Stimulated activated naive B cell treated with anti-CD40 and anti-IgM and Interleukin-4, amounts not matched to agents 10 μg/mL and 1 μg/mL and 100 μg/mL, for 72 hours (primary cell): Measurements from ENCODE around the gene PSKH1.

Experiments
- ATAC-seq, 2 donors: fragments of 150-1000 bp; cut with Tn5 transposase; replicated peaks; 2 replicates each; pipeline ENCODE4 v1.10.0; 2021; ENCODE audit warnings: moderate library complexity in 1 of 2
- DNase-seq: peaks from one replicate; pipeline ENCODE4 v3.0.0; 2021
- H3K27ac Mint-ChIP-seq: one replicate; pipeline ENCODE4 v1.8.0; 2022; ENCODE audit warnings: mild to moderate bottlenecking, mixed read lengths
- H3K27me3 Mint-ChIP-seq, 2 donors: one replicate each; pipeline ENCODE4 v1.8.0; 2022; ENCODE audit warnings: mixed read lengths in 2 of 2
- H3K36me3 Mint-ChIP-seq, 2 donors: one replicate each; pipeline ENCODE4 v1.8.0; 2022; ENCODE audit warnings: mixed read lengths in 2 of 2, mild to moderate bottlenecking in 1 of 2
- H3K4me1 Mint-ChIP-seq, 2 donors: one replicate each; pipeline ENCODE4 v1.8.0; 2022; ENCODE audit warnings: mixed read lengths in 2 of 2, mild to moderate bottlenecking in 1 of 2
- H3K4me3 Mint-ChIP-seq, 2 donors: one replicate each; pipeline ENCODE4 v1.8.0; 2022; ENCODE audit warnings: mild to moderate bottlenecking in 2 of 2, mixed read lengths in 2 of 2, moderate library complexity in 1 of 2
- H3K9me3 Mint-ChIP-seq, 2 donors: one replicate each; pipeline ENCODE4 v1.8.0; 2022; ENCODE audit warnings: mixed read lengths in 2 of 2, mild to moderate bottlenecking in 1 of 2

The PSKH1 gene

DNA sequence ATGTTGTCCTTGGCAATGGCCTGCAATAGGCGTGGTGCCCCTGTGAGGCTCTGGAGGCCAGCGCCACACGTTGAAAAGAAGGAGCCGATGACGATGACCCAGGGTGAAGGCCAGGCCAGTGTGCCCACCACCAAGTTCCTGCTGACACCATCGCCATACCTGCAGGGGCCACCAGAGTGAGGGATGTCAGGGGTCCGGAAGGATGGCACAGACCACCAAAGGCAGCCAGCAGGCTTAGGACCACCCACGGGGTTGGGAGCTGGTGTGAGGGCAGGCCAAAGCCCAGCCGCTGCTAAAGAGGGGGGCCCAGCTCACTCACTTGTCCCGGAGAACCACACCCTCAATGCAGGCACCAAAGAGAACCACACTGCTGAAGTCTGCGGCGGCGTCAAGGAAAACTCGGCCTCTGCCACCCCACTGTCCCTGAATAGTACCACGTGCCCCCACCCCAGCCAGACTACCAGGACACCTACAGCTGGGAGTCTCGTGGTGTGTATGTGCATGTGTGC is 57.3 kb downstream of the PSKH1 start:
- no peaks in the 10 kb centered on the region for H3K9me3 Mint-ChIP-seq
- H3K4me3 Mint-ChIP-seq, result no peak overlapping the region
- H3K36me3 Mint-ChIP-seq, result peaks cover 41 to 55% of the 10 kb centered on the region in 2 donors
- ATAC-seq, result no peak
- DNase-seq, result no peak
- H3K27ac Mint-ChIP-seq, result peak overlapping the region; percentile 76
- no peaks in the 10 kb centered on the region for H3K27me3 Mint-ChIP-seq
- no peaks in the 10 kb centered on the region for H3K4me1 Mint-ChIP-seq

DNA sequence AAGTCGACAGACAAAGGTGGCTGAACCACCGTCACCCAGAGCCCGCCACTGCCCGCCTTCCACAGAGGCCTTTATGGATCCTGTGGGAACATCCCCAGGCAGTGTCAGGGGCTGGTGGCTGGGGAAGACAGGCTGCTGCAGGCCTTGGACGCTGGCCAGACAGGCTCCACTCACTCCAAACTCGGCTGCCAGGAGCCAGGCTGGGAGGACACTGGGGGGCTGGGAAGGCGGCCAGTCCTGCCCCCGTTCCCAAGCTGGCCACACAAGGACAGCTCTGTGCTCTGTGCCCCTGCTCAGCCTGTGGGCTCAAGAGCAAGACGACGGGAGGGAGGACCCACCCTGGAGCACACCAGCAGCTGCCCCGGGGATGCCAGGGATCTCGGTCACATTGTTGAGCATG is 58.4 kb downstream of the PSKH1 start:
- no peaks in the 10 kb centered on the region for H3K9me3 Mint-ChIP-seq
- no peak overlapping the region for H3K4me3 Mint-ChIP-seq
- H3K27me3 Mint-ChIP-seq, result no peaks in the 10 kb centered on the region
- DNase-seq (no peak), ATAC-seq (no peak)
- H3K4me1 Mint-ChIP-seq, result no peaks in the 10 kb centered on the region
- peaks cover 35 to 46% of the 10 kb centered on the region in 2 donors for H3K36me3 Mint-ChIP-seq
- H3K27ac Mint-ChIP-seq, result peak overlapping the region; percentile 59

DNA sequence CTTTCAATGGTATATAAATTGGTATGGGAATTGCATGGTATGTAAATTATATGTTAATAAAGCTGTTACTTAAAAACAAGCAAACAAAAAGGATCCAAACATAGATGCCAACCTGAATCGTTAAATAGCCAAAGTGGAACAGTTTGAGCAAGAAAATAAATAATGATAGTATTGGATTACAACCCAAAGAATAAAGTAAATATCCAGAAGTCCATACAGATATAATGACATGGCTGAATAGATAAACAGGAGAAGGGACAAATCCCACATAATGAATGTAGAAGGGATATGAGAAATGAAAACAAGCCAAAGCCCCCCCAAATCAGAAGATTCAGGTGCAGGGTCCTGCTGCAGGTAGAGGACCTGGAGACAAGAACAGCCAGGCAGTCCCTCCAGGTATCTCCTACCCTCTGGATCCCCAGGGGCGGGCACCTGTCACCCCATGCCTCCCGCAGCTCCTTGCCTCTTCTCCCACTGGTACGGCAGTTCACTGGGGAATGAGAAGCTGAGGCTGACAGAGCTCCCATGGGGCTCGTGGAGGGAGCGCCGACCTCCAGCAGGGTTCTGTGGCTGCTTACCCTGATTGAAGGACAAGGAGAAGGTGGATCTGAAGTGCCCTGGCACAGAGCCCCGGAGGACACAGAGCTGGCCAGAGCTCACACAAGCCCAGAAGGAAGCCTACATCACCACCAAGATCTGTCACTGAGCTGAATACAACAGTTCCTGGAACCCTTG is 60.8 kb downstream of the PSKH1 start:
- Mint-ChIP-seq H3K27ac (peak overlapping the region; percentile 65), H3K4me3 (no peak overlapping the region), H3K9me3 (no peaks in the 10 kb centered on the region), H3K27me3 (no peaks in the 10 kb centered on the region), H3K4me1 (no peaks in the 10 kb centered on the region), H3K36me3 (peaks cover 40 to 45% of the 10 kb centered on the region in 2 donors)
- ATAC-seq, result no peak
- DNase-seq, result no peak

DNA sequence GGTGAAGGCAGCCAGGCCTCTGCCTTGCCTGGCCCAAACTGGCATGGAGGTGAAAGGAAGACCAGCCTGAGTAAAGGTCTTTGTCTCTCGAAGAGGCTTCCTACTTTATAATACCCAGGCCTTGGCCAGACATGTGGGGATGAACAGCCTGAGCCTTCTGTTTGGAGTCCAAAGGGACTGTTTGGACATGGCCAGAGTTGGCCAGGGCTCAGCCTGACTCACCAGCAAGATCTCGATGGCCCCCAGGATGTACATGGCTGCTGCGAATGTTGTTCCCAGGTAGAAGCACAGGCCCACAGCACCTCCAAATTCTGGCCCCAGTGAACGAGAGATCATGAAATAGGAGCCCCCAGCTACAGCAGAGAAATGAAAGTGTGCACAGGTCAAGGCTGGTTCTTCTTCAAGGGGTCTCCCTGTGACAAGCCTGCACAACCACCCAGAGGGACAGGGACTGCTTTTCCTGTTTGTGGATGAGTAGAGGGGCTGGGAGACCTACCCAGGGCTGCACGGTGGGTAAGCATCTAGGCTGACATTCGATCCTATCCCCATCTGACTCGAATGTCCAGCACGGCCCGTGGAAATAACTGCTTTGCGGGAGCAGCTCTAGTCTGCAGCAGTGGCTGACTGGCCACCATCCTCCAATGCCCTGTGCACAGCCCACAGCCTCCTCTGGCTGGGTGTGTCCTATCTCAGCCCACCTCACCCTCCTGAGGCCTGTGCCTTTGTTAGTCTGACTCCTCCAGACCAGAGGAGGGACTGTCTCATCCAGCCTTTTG is 61.6 kb downstream of the PSKH1 start:
- Mint-ChIP-seq H3K9me3 (no peaks in the 10 kb centered on the region), H3K36me3 (peaks cover 42 to 45% of the 10 kb centered on the region in 2 donors), H3K4me3 (no peak overlapping the region), H3K27ac (no peak overlapping the region), H3K27me3 (no peaks in the 10 kb centered on the region), H3K4me1 (peaks cover 0 to under 1% of the 10 kb centered on the region in 2 donors)
- DNase-seq (no peak), ATAC-seq (no peak)

DNA sequence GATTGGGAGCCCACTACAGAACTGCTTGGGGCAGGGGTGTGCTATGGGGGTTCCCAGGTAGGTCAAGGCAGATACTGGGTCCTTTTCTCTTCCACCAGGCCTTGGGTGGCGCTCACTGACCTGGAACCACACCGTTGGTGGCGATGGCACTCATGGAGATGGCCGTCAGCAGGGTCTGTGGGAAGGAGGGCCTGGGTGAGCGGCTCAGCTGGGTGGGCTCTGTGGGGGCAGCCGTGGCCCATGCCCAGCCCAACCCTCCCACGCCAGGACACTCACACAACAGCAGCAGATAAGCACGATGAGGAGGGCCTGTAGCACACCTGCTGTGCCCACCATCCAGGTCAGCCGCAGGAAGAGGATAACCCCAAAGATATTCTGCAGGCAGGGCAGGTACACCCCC is 64.6 kb downstream of the PSKH1 start:
- no peak overlapping the region for H3K4me3 Mint-ChIP-seq
- no peaks in the 10 kb centered on the region for H3K9me3 Mint-ChIP-seq
- H3K27ac Mint-ChIP-seq, result no peak overlapping the region
- ATAC-seq (no peak), DNase-seq (no peak)
- peaks cover 0 to 7% of the 10 kb centered on the region in 2 donors for H3K4me1 Mint-ChIP-seq
- H3K36me3 Mint-ChIP-seq, result peaks cover 46 to 60% of the 10 kb centered on the region in 2 donors
- no peaks in the 10 kb centered on the region for H3K27me3 Mint-ChIP-seq

DNA sequence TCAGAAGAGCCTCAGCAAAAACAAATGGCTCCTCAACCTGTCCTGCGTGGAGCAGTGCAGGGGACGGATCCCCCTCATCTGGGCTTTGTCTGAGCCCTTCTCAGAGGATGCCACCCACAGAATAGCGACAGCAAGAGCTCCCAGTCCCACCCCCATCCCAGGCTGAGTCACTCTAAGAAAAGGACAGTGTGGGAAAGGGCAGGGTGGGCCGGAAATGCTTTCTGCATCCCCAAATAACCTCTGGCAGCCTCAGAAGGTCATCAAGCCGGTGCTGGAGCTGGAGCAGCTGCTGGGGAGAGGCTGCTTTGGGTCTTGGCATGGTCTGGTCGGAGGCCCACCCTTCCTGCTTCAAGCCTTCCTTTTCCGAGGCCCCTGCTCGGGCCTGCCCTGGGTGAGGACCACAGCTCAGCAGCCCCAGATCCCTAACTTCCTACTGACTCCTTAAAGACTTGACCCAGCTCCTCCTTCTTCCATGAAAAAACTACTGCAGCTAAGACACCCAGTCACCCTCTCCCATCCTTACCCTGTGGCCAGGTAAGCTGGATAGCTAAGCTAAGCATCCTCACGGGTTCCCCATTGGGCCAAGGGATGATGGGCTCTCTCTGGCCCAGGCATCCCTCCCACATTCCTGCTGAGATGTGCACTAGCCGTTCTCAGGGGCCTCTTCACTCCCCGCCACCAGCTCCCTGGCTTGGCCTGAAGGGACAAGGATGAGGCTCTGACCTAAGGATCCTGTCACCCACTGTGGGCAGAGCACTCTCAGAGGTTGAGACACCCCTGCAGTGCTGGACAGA is 66.7 kb downstream of the PSKH1 start:
- no peak overlapping the region for H3K4me3 Mint-ChIP-seq
- H3K36me3 Mint-ChIP-seq, result peaks cover 42 to 56% of the 10 kb centered on the region in 2 donors
- ATAC-seq, result no peak
- no peak overlapping the region for H3K27ac Mint-ChIP-seq
- H3K27me3 Mint-ChIP-seq, result no peaks in the 10 kb centered on the region
- no peak for DNase-seq
- H3K9me3 Mint-ChIP-seq, result no peaks in the 10 kb centered on the region
- H3K4me1 Mint-ChIP-seq, result peaks cover 2 to 13% of the 10 kb centered on the region in 2 donors

DNA sequence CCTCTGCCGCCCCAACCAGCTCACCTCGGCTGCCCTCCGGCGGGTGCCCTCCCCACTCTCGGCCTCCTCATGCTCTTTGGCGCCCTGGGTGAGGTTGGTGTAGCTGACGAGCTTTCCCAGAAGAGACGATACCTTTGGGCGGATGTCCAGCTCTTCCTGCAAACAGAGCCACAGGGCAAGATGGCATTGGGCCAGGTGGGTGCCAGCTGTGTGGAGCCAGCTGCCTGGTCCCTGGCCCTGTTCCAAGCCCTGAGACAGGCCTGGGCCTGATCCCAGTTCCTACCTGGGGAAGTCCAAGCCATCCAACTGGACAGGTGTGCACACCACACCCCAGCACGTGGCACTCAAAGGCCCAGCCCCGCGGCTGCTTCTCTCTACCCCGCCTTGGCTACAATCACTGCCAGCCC is 68.5 kb downstream of the PSKH1 start:
- no peaks in the 10 kb centered on the region for H3K9me3 Mint-ChIP-seq
- peaks cover 17 to 29% of the 10 kb centered on the region in 2 donors for H3K4me1 Mint-ChIP-seq
- DNase-seq (no peak), ATAC-seq (no peak)
- no peak overlapping the region for H3K27ac Mint-ChIP-seq
- H3K27me3 Mint-ChIP-seq, result no peaks in the 10 kb centered on the region
- H3K36me3 Mint-ChIP-seq, result peaks cover 44 to 57% of the 10 kb centered on the region in 2 donors
- no peak overlapping the region for H3K4me3 Mint-ChIP-seq

DNA sequence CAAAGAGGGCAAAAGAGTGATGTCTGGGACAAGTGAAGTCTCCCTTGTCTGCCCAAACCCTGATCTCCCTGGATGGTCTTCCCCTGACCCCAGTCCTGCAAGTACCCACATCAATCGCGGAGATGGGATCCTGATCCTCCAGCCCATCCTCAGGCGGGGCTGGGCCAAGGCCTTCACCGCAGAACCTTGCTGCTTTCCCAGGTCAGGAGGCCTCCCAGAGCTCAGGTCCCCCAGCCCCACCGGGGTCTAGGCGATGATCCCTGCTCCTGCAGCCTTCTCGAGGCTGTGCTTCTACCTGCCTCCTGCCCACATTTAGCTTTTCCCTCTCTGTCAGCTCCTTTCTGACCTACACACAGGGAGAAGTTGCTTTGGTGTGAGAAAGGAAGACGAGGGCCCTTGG is 69.1 kb downstream of the PSKH1 start:
- peaks cover 22 to 34% of the 10 kb centered on the region in 2 donors for H3K4me1 Mint-ChIP-seq
- DNase-seq, result no peak
- H3K9me3 Mint-ChIP-seq, result no peaks in the 10 kb centered on the region
- H3K27ac Mint-ChIP-seq, result no peak overlapping the region
- ATAC-seq, result no peak
- H3K27me3 Mint-ChIP-seq, result no peaks in the 10 kb centered on the region
- no peak overlapping the region for H3K4me3 Mint-ChIP-seq
- peaks cover 44 to 58% of the 10 kb centered on the region in 2 donors for H3K36me3 Mint-ChIP-seq

DNA sequence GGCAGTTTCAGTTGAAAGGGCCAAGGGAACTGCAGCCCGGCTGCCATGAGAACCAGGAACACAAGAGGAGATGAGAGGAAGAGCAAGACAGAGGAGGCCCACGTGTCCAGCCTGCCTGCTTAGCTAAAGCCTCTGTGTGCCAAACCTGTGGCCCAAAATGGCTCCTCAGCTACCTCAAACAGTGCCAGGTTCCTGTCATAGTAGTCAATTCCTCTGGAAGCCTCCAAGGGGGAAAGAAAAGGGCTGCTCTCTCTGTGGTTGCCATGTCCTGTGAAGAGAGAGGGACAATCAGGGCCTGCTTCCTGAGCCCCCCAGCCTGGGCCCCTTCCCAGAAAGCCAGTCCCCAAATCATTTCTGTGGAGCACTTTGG is 70.2 kb downstream of the PSKH1 start:
- Mint-ChIP-seq H3K4me1 (peaks cover 27 to 43% of the 10 kb centered on the region in 2 donors), H3K27ac (no peak overlapping the region), H3K4me3 (no peak overlapping the region), H3K9me3 (no peaks in the 10 kb centered on the region), H3K27me3 (no peaks in the 10 kb centered on the region), H3K36me3 (peaks cover 38 to 51% of the 10 kb centered on the region in 2 donors)
- no peak for DNase-seq
- no peak for ATAC-seq

DNA sequence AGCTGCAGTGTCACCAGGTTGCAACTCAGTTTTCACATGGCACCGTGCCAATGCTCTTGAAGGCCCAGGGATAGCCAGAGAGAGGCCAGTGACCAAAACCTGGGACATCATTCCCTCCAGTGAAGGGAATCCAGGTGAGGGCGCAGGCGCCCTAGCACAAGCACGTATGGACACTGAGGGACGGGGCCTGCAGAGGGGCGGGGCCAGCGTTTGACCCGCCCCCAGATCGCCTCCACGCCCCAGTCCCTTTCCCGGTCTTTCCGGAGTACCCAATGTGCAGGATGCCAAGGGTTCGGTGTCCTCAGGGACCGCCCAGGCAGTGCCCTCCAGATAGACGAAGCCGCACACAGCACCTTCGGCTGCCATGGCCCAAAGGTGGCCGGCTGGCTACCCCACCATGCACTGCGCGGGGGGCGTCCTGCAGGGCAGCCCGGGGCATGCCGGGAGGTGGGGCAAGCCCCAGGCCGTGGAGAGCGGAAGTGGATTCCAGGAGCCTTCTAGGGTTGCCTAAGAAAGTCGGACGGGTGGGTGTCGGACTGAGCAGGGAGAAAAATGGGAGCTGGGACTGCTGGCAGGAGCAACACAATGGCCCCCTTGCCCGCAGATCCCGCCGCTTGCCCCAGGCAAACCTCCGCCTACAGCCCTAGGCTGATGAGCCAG is 70.7 kb downstream of the PSKH1 start:
- no peaks in the 10 kb centered on the region for H3K27me3 Mint-ChIP-seq
- H3K27ac Mint-ChIP-seq, result no peak overlapping the region
- no peaks in the 10 kb centered on the region for H3K9me3 Mint-ChIP-seq
- DNase-seq (no peak), ATAC-seq (no peak)
- no peak overlapping the region for H3K4me3 Mint-ChIP-seq
- peaks cover 33 to 47% of the 10 kb centered on the region in 2 donors for H3K36me3 Mint-ChIP-seq
- H3K4me1 Mint-ChIP-seq, result peaks cover 27 to 43% of the 10 kb centered on the region in 2 donors

DNA sequence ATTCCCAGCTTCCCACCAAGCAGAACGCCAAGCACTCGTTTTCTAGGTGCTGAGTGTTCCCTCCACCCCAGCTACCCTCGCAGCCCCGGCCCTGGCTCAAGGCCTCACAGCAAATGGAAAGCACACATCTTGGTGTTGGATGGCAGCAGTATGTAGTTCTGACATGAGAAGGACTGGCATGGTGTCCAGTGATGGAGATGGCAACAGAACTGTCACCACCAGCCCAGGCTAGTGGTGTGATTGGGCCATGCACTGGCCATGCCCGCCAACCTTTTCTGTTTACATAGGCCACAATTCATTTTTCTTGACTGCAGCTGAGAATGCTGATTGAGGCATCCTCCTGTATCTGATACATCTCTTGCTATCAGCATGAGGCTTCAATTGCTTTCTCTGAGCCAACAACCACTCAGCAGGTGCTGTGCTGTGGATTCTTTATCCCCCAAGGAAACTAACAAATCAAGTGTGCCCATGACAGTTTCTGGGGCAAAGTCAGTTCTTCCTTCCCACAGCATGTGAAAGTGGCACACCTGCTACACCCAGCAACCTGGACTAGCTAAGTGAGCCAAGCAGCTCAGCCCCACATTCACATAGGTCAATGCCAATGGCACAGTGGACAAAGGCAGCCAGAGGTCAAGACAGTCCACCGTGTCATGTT is 71.5 kb downstream of the PSKH1 start:
- Mint-ChIP-seq H3K27ac (no peak overlapping the region), H3K36me3 (peaks cover 30 to 47% of the 10 kb centered on the region in 2 donors), H3K4me3 (no peak overlapping the region), H3K9me3 (no peaks in the 10 kb centered on the region), H3K4me1 (peaks cover 30 to 50% of the 10 kb centered on the region in 2 donors), H3K27me3 (no peaks in the 10 kb centered on the region)
- no peak for ATAC-seq
- no peak for DNase-seq

DNA sequence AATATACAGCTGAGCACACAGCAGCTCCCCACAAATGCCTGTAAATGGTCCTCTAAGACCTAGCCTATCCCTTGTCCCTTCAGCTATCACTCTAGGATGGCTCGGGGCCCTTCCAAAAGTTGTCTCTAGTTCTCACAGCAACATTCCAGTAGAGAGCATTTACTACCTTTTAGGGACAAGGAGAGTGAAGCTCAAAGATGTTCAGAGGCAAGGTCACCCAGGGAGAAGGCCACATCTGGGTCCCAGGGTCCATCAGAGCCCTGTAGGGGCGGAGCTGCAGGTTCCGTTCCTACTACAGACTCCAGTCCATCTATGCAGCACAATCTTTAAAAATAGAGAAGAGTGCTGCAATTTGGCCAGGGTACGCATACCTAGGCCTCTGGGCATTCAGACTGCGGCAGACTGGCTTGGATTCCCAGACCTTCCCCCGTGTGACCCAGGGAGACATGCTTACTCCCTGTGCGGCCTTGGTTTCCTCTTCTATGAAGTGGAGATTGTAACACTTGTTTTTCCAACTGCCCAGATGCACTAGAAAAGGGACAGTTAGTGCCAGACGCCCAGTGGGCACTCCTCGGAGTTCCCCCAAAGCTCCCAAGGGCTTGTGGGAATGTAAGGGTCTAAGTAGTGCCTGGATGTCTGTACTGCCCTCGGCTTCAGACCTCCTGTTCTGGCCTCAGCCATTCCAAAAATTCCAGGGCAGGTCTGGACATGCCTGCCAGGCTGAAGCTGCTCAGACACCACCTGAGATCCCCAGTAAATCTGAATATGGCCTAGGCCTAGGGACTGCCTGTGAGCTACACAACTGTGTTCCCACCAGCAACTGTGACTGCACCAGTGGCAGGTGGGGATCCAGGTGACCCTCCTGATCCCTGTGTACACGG is 72.9 kb downstream of the PSKH1 start:
- no peak overlapping the region for H3K4me3 Mint-ChIP-seq
- H3K9me3 Mint-ChIP-seq, result no peaks in the 10 kb centered on the region
- peak overlapping the region; percentile 42 for H3K27ac Mint-ChIP-seq
- H3K36me3 Mint-ChIP-seq, result peaks cover 24 to 35% of the 10 kb centered on the region in 2 donors
- peaks cover 33 to 51% of the 10 kb centered on the region in 2 donors for H3K4me1 Mint-ChIP-seq
- H3K27me3 Mint-ChIP-seq, result no peaks in the 10 kb centered on the region
- ATAC-seq (no peak), DNase-seq (no peak)
